Measurements from ENCODE around the gene KRT27.

DNA sequence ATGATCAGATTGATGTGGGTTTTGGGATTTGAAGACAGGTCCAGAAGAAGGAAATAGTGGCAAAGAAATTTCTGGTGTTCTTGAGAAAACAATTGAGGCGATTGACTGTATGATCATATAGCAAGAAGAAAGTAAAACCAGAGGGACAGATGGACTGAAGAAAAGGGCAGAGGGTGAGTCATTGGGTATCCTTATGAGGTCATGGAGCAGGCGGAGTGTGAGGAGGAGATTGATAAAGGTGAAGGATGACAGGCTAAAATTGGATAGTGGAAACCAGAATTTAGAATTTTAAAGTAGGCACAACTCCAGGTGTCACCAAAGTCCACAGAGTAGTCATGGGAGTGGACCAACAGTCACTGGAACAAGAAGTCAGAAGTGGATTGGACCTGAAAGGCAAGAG lies 18.8 kb upstream of the KRT27 start:
- TF ChIP-seq, protein P1, sequence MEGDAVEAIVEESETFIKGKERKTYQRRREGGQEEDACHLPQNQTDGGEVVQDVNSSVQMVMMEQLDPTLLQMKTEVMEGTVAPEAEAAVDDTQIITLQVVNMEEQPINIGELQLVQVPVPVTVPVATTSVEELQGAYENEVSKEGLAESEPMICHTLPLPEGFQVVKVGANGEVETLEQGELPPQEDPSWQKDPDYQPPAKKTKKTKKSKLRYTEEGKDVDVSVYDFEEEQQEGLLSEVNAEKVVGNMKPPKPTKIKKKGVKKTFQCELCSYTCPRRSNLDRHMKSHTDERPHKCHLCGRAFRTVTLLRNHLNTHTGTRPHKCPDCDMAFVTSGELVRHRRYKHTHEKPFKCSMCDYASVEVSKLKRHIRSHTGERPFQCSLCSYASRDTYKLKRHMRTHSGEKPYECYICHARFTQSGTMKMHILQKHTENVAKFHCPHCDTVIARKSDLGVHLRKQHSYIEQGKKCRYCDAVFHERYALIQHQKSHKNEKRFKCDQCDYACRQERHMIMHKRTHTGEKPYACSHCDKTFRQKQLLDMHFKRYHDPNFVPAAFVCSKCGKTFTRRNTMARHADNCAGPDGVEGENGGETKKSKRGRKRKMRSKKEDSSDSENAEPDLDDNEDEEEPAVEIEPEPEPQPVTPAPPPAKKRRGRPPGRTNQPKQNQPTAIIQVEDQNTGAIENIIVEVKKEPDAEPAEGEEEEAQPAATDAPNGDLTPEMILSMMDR (IDR thresholded peaks at IDR 0.05): no peak
- TF ChIP-seq POLR2A (IDR thresholded peaks at IDR 0.05): no peak
